Panc1 (cell line): ENCODE measurements around the gene XK.
"Not testable (repeated sequence)": the region's sequence is repeated elsewhere in the genome, so short reads cannot be mapped to it uniquely, and the experiment has no call there.

Experiments
- CTCF ChIP-seq: fragments of 450-650 bp; IDR thresholded peaks from 2 replicates; pipeline ENCODE4 v1.5.1; 2017; ENCODE audit warnings: mild to moderate bottlenecking
- POLR2AphosphoS5 ChIP-seq: IDR thresholded peaks from 2 replicates; pipeline ENCODE4 v1.6.1; 2012; ENCODE audit warnings: mild to moderate bottlenecking, low read depth, low read length, moderate library complexity
- REST ChIP-seq, 2 experiments: IDR thresholded peaks; 2 replicates each; pipeline ENCODE4 v1.6.1; 2011 to 2012; ENCODE audit warnings: low read depth in 2 of 2, control low read depth in 1 of 2, low read length in 1 of 2, mild to moderate bottlenecking in 1 of 2, moderate library complexity in 1 of 2; ENCODE audit not compliant: insufficient read depth in 1 of 2
- SIN3A ChIP-seq: IDR thresholded peaks from 2 replicates; pipeline ENCODE4 v1.6.1; 2012; ENCODE audit warnings: low read depth, mild to moderate bottlenecking, low read length, moderate library complexity, borderline replicate concordance; ENCODE audit not compliant: insufficient read depth
- TCF7L2 ChIP-seq: IDR thresholded peaks from 2 replicates; pipeline ENCODE4 v1.6.1; 2011; ENCODE audit warnings: mild to moderate bottlenecking, low read depth, low read length, inconsistent platforms

- TF ChIP-seq CTCF; POLR2AphosphoS5; SIN3A; REST (IDR thresholded peaks at IDR 0.05; ENCODE audit: insufficient read depth in 1 of 2, low read depth in 2 of 2, low read length in 1 of 2); TCF7L2: not testable (repeated sequence)
Observed at GRCh38 chrX:37650879-37651278, 34.7 kb upstream of the XK start.
